Omental fat pad (tissue), 4 donors: Measurements from ENCODE around the gene RCAN1. TPM values are rescaled to one million over a fixed set of nuclear protein-coding genes. Genes with fewer than 3 reads are reported as not detected.
"Not testable (repeated sequence)": the region's sequence is repeated elsewhere in the genome, so short reads cannot be mapped to it uniquely, and the experiment has no call there.

Experiments used
- ATAC-seq: fragments of 150-250 bp; one replicate; pipeline ENCODE4 v1.9.1; 2016; ENCODE audit warnings: mild to moderate bottlenecking, moderate library complexity; ENCODE audit not compliant: low FRiP score
- DNase-seq: peaks from one replicate; pipeline ENCODE4 v3.0.0-alpha.2; 2019; ENCODE audit warnings: low spot score
- total RNA-seq, 4 donors: library from RNA; depleted of rRNA; stranded (reverse); fragments of >200 nt; gene quantifications; one replicate each; pipeline ENCODE4 v1.1.0, GENCODE V29; 2016
- TF ChIP-seq, protein P1 (sequence below), 3 donors: fragments of 450-650 bp; IDR thresholded peaks; one replicate each; pipeline ENCODE4 v1.5.1; 2016 to 2017; ENCODE audit warnings: antibody characterized with exemption in 3 of 3, mild to moderate bottlenecking in 3 of 3, moderate library complexity in 2 of 3

RCAN1 gene
- total RNA-seq, 4 donors from 2014 or later, result 62.6 to 73.5 (median 68.7) TPM

DNA sequence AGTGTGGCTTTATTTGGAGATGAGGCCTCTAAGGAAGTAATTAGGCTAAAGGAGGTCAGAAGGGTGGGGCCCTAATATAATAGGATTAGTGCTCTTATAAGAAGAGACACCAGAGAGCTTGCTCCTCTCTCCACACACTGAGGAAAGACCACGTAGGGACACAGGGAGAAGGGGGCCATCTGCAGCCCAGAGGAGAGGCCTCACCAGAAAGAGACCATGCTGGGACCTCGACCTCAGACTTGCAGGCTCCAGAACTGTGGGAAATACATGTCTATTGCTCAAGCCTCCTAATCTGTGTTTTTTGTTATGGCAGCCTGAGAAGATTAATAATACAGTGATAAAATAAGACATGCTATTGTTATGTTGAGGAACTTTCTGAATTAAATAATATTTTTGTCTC, 8.3 kb downstream of the RCAN1 start:
- ATAC-seq (no peak), DNase-seq (no peak)
- TF ChIP-seq, protein P1, sequence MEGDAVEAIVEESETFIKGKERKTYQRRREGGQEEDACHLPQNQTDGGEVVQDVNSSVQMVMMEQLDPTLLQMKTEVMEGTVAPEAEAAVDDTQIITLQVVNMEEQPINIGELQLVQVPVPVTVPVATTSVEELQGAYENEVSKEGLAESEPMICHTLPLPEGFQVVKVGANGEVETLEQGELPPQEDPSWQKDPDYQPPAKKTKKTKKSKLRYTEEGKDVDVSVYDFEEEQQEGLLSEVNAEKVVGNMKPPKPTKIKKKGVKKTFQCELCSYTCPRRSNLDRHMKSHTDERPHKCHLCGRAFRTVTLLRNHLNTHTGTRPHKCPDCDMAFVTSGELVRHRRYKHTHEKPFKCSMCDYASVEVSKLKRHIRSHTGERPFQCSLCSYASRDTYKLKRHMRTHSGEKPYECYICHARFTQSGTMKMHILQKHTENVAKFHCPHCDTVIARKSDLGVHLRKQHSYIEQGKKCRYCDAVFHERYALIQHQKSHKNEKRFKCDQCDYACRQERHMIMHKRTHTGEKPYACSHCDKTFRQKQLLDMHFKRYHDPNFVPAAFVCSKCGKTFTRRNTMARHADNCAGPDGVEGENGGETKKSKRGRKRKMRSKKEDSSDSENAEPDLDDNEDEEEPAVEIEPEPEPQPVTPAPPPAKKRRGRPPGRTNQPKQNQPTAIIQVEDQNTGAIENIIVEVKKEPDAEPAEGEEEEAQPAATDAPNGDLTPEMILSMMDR (IDR thresholded peaks at IDR 0.05), result no peak

DNA sequence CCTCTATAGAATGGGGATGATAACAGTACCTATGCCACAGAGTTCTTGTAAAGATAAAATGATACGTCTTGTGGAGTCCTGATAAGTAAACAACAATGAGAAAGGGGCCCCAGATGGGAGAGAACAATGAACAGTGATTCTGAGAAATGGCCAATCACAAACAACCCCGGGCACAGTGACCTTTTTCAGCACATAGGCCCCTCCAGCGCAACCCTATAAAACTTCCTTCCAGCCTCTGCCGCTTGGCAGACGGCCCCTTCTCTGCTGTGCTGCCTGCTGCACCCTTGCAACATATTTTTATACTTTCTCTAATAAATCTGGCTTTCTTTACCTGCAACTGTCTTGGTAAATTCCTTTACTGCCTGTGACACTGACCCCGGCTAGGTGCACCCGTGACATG, 8.9 kb downstream of the RCAN1 start:
- TF ChIP-seq, protein P1 (IDR thresholded peaks at IDR 0.05), result no peak
- DNase-seq, result no peak
- ATAC-seq, result no peak

- ATAC-seq, DNase-seq: not testable (repeated sequence)
Measured at GRCh38 chr21:34604956-34605355, 10.0 kb downstream of the RCAN1 start.

DNA sequence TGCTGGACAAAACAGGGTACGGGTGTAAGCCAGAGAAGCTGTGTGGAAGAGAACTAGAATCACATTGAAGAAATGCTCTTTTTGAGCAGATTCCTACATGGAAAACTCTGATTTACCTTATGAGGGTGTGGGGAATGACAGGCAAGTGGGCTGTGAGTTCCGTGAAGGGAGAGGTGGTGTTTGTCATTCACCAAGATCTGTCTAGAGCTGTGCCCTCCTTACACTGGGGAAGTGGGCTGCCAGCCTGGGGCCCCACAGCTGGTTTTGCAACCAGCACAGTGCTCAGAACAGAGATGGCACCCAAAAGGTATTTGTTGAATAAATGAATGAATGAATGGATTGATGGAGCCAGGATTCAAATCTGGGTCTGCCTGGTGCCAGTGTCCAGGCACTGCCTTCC, 10.4 kb downstream of the RCAN1 start:
- ATAC-seq (no peak), DNase-seq (no peak)
- TF ChIP-seq, protein P1 (IDR thresholded peaks at IDR 0.05), result no peak

DNA sequence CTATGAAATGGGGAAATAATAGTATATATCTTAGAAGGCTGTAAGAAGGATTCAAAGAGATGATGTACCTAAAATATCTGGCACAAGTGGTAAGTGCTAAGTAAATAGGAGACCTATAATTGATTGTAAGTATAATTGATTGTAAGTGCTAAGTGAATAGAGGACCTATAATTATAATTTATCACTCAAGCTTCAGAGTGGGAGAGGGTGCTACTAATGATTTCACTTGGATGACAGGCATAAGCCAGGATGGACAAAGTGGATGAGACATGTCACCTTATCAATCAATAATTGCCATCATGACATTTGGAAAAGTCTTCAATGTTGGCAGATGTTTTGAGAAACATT, 11.2 kb downstream of the RCAN1 start:
- DNase-seq (no peak), ATAC-seq (no peak)
- TF ChIP-seq, protein P1 (IDR thresholded peaks at IDR 0.05), result no peak

GRCh38 chr21:34603002-34603709, 11.8 kb downstream of the RCAN1 start:
- ATAC-seq (peak; percentile 70), DNase-seq (peak; percentile 76)
- TF ChIP-seq, protein P1 (IDR thresholded peaks at IDR 0.05), result no peak

DNA sequence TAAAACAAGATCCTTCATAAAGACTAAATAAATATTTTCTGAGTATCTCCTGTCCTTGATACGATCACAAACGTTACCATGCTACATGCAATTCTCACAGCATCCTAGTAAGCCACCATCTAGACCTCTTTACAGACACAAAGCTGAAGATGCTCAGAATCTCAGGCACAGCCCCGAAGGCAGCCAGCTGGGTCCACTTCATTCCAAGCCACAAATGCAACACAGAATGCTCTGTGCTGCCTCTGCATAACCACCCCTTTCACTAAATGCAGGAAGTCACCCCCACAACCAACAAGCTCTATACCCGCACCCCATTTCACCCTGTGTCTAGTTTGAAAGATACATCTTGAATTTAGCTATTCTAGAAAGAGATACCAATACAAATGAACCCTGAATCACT, 12.9 kb downstream of the RCAN1 start:
- DNase-seq, result no peak
- TF ChIP-seq, protein P1 (IDR thresholded peaks at IDR 0.05), result no peak
- ATAC-seq, result no peak
